Keratinocyte (primary cell): ENCODE measurements around the gene NDRG2. TPM values are rescaled to one million over a fixed set of nuclear protein-coding genes. Genes with fewer than 3 reads are reported as not detected.

Experiments
- DNase-seq: peaks from one replicate; pipeline ENCODE4 v3.0.0-alpha.2; 2011; ENCODE audit warnings: low read depth, missing footprints, low spot score
- FAIRE-seq: peaks from 2 replicates; lab custom pipeline; 2011; peaks lifted over from hg19 to GRCh38; lab: Jason Lieb, UNC
- H2AFZ ChIP-seq: 2 replicates; pipeline ENCODE4 v1.6.0; 2012; ENCODE audit warnings: low read length, control low read depth, inconsistent platforms; ENCODE audit not compliant: control insufficient read depth
- H3K27ac ChIP-seq: 2 replicates; pipeline ENCODE4 v1.5.1; 2011; ENCODE audit warnings: low read length; ENCODE audit not compliant: control insufficient read depth, insufficient read depth
- H3K27me3 ChIP-seq: 3 replicates; pipeline ENCODE4 v1.6.0; 2011; ENCODE audit warnings: low read length; ENCODE audit not compliant: control insufficient read depth, insufficient read depth; ENCODE audit errors: extremely low read depth
- H3K36me3 ChIP-seq, 2 experiments: 2 replicates in 1 of 2; 3 replicates in 1 of 2; pipeline ENCODE4 v1.5.1; 2011; ENCODE audit warnings: low read length in 2 of 2, mild to moderate bottlenecking in 1 of 2; ENCODE audit not compliant: control insufficient read depth in 2 of 2, insufficient read depth in 2 of 2; ENCODE audit errors: extremely low read depth in 1 of 2
- H3K4me1 ChIP-seq: 3 replicates; pipeline ENCODE4 v1.5.1; 2011; ENCODE audit warnings: low read length; ENCODE audit not compliant: control insufficient read depth, insufficient read depth; ENCODE audit errors: extremely low read depth
- H3K4me2 ChIP-seq: 3 replicates; pipeline ENCODE4 v1.6.0; 2011; ENCODE audit warnings: low read depth, low read length; ENCODE audit not compliant: control insufficient read depth, insufficient read depth; ENCODE audit errors: extremely low read depth
- H3K4me3 ChIP-seq, 3 experiments: fragments of 200-600 bp in 1 of 3; sonication (generic) in 1 of 3; 2 replicates in 2 of 3; 3 replicates in 1 of 3; pipeline ENCODE4 v1.5.1; 2011 to 2016; ENCODE audit warnings: low read length in 3 of 3, mild to moderate bottlenecking in 3 of 3, control low read depth in 2 of 3, inconsistent platforms in 1 of 3, low read depth in 1 of 3, mixed read lengths in 1 of 3, mixed run types in 1 of 3, moderate library complexity in 1 of 3; ENCODE audit not compliant: control insufficient read depth in 2 of 3, insufficient read depth in 2 of 3; ENCODE audit errors: extremely low read depth in 1 of 3
- H3K79me2 ChIP-seq: 2 replicates; pipeline ENCODE4 v1.6.0; 2012; ENCODE audit warnings: low read length; ENCODE audit not compliant: control insufficient read depth, insufficient read depth
- H3K9ac ChIP-seq: 3 replicates; pipeline ENCODE4 v1.6.0; 2011; ENCODE audit warnings: low read length; ENCODE audit not compliant: control insufficient read depth, insufficient read depth; ENCODE audit errors: extremely low read depth
- H3K9me1 ChIP-seq: 3 replicates; pipeline ENCODE4 v1.6.0; 2011; ENCODE audit warnings: low read length; ENCODE audit not compliant: control insufficient read depth, insufficient read depth; ENCODE audit errors: extremely low read depth
- H3K9me3 ChIP-seq: 2 replicates; pipeline ENCODE4 v1.5.1; 2012; ENCODE audit warnings: low read depth, low read length; ENCODE audit not compliant: control insufficient read depth
- H4K20me1 ChIP-seq: 3 replicates; pipeline ENCODE4 v1.6.0; 2011; ENCODE audit warnings: low read length; ENCODE audit not compliant: control insufficient read depth, insufficient read depth; ENCODE audit errors: extremely low read depth
- CTCF ChIP-seq, 3 experiments: IDR thresholded peaks in 1 of 3; conservative IDR thresholded peaks in 1 of 3; optimal IDR thresholded peaks in 1 of 3; 2 replicates in 2 of 3; 3 replicates in 1 of 3; pipeline versions ENCODE3 to v1.5.1; 2011; ENCODE audit warnings: low read length in 3 of 3, mild to moderate bottlenecking in 3 of 3, moderate library complexity in 2 of 3, control low read depth in 1 of 3, inconsistent platforms in 1 of 3; ENCODE audit not compliant: insufficient read depth in 2 of 3; ENCODE audit errors: extremely low read depth in 1 of 3
- EZH2 ChIP-seq: IDR thresholded peaks from one replicate; pipeline ENCODE4 v1.6.1; 2012; ENCODE audit warnings: inconsistent platforms, mild to moderate bottlenecking, low read length, moderate library complexity
- dilution Hi-C: fragments of 300-500 bp; cut with MboI; formaldehyde crosslinking; loops from one replicate; pipeline ENCODE4 v1.7.0; 2020; ENCODE audit warnings: low sequenced_read_pairs; ENCODE audit not compliant: extremely low pct_ligation_motif_present
- polyA plus RNA-seq, 5 experiments: library from polyadenylated mRNA; depleted of rRNA in 3 of 5; stranded (reverse) in 3 of 5; stranded (forward) in 1 of 5; unstranded in 1 of 5; fragments of >200 nt; gene quantifications; 1 replicate in 1 of 5; 2 replicates in 3 of 5; 3 replicates in 1 of 5; pipeline versions ENCODE4 v1.2.1 to v1.2.3, GENCODE V29; 2011 to 2012; ENCODE audit warnings: missing spikeins in 2 of 5, low read depth in 1 of 5, low replicate concordance in 1 of 5

The NDRG2 gene
- polyA plus RNA-seq, 1 donor (not counting 4 experiments of a cell fraction or from before 2014, with no cell fraction given) = 11.1 TPM

GRCh38 chr14:20998674-20999366 lies 26.0 kb downstream of the NDRG2 start, which contains the start of gene SLC39A2:
Gene SLC39A2, plus strand, starts transcription at chr14:20999293. Its CDS starts 154 bp downstream, at chr14:20999447.
- no peak for TF ChIP-seq EZH2
- no peak for TF ChIP-seq CTCF (optimal IDR thresholded peaks at IDR 0.05 in 1 of 3, IDR thresholded peaks at IDR 0.05 in 1 of 3, conservative IDR thresholded peaks at IDR 0.05 in 1 of 3; ENCODE audit: extremely low read depth in 1 of 3, insufficient read depth in 2 of 3, low read length in 3 of 3)
- H3K9me3 ChIP-seq = no peaks in the 10 kb centered on the region
- dilution Hi-C loops = no loop called here

GRCh38 chr14:20998139-20998538 lies 26.7 kb downstream of the NDRG2 start:
- H3K36me3 ChIP-seq = peaks cover 18 to 24% of the 10 kb centered on the region in 2 experiments
- no peak overlapping the region for H2AFZ ChIP-seq
- peaks cover 17% of the 10 kb centered on the region for H3K4me1 ChIP-seq
- no peak overlapping the region for H3K9ac ChIP-seq
- no peaks in the 10 kb centered on the region for H4K20me1 ChIP-seq
- H3K4me2 ChIP-seq = peak overlapping the region; percentile 66
- no peaks in the 10 kb centered on the region for H3K9me3 ChIP-seq
- no peaks in the 10 kb centered on the region for H3K79me2 ChIP-seq
- FAIRE-seq (no peak), DNase-seq (no peak)
- TF ChIP-seq CTCF (optimal IDR thresholded peaks at IDR 0.05 in 1 of 3, IDR thresholded peaks at IDR 0.05 in 1 of 3, conservative IDR thresholded peaks at IDR 0.05 in 1 of 3; ENCODE audit: extremely low read depth in 1 of 3, insufficient read depth in 2 of 3, low read length in 3 of 3) = no peak
- no peak for TF ChIP-seq EZH2
- H3K4me3 ChIP-seq = no peak overlapping the region
- peak overlapping the region; percentile 47 for H3K27ac ChIP-seq
- dilution Hi-C loops = no loop called here
- no peaks in the 10 kb centered on the region for H3K27me3 ChIP-seq
- H3K9me1 ChIP-seq = no peaks in the 10 kb centered on the region

More at GRCh38 chr14:20998674-20999366, 26.0 kb downstream of the NDRG2 start, which contains the start of gene SLC39A2:
- H3K27ac ChIP-seq = peak within 1 kb of the TSS; percentile 47
- no peaks in the 10 kb centered on the region for H3K9me1 ChIP-seq
- H4K20me1 ChIP-seq = no peaks in the 10 kb centered on the region
- no peaks in the 10 kb centered on the region for H3K79me2 ChIP-seq
- H3K4me3 ChIP-seq = peak within 1 kb of the TSS in 1 of 3 experiments; percentile 47
- FAIRE-seq (peak; percentile 89), DNase-seq (peak; percentile 52)
- H2AFZ ChIP-seq = peak within 1 kb of the TSS; percentile 74
- no peak within 1 kb of the TSS for H3K9ac ChIP-seq
- H3K4me2 ChIP-seq = peak within 1 kb of the TSS; percentile 66
- peaks cover 18 to 24% of the 10 kb centered on the region in 2 experiments for H3K36me3 ChIP-seq
- peaks cover 17% of the 10 kb centered on the region for H3K4me1 ChIP-seq
- H3K27me3 ChIP-seq = no peaks in the 10 kb centered on the region
